Skeletal muscle tissue (tissue), 4 donors: Measurements from ENCODE around the gene ADCYAP1R1. TPM values are rescaled to one million over a fixed set of nuclear protein-coding genes. Genes with fewer than 3 reads are reported as not detected.

Source experiments
- H3K27ac ChIP-seq: one replicate; pipeline ENCODE4 v1.7.0; 2013; ENCODE audit warnings: mild to moderate bottlenecking, low read depth, low read length, inconsistent platforms
- H3K27me3 ChIP-seq, 3 donors: one replicate each; pipeline ENCODE4 v1.7.0; 2013; ENCODE audit warnings: low read length in 3 of 3; ENCODE audit not compliant: control insufficient read depth in 3 of 3, insufficient read depth in 3 of 3
- H3K36me3 ChIP-seq, 3 donors: one replicate each; pipeline ENCODE4 v1.7.0; 2013; ENCODE audit warnings: low read length in 3 of 3; ENCODE audit not compliant: control insufficient read depth in 3 of 3, insufficient read depth in 3 of 3
- H3K4me1 ChIP-seq, 3 donors: one replicate each; pipeline ENCODE4 v1.7.0; 2013; ENCODE audit warnings: low read length in 3 of 3, mild to moderate bottlenecking in 3 of 3; ENCODE audit not compliant: control insufficient read depth in 3 of 3, insufficient read depth in 3 of 3
- H3K4me3 ChIP-seq, 3 donors: one replicate each; pipeline ENCODE4 v1.7.0; 2013; ENCODE audit warnings: low read length in 3 of 3
- H3K9ac ChIP-seq, 3 donors: one replicate each; pipeline ENCODE4 v1.7.0; 2013; ENCODE audit warnings: low read length in 3 of 3, mild to moderate bottlenecking in 3 of 3, moderate library complexity in 2 of 3, low read depth in 1 of 3
- H3K9me3 ChIP-seq, 3 donors: one replicate each; pipeline ENCODE4 v1.7.0; 2013; ENCODE audit warnings: low read length in 3 of 3; ENCODE audit not compliant: control insufficient read depth in 3 of 3
- total RNA-seq: library from RNA; depleted of rRNA; stranded (reverse); fragments of >200 nt; gene quantifications from one replicate; pipeline ENCODE4 v1.2.3, GENCODE V29; 2014
- donor health status: Osteomylitis.

The ADCYAP1R1 gene
- total RNA-seq, 1 donor from 2014 or later = 7.8 TPM

GRCh38 chr7:31094271-31094670, 42.2 kb downstream of the ADCYAP1R1 start:
- Histone ChIP-seq H3K36me3 (no peaks in the 10 kb centered on the region), H3K27me3 (peaks cover 0 to 20% (median 5%) of the 10 kb centered on the region in 3 donors), H3K9me3 (no peaks in the 10 kb centered on the region)

GRCh38 chr7:31095286-31096197, 43.4 kb downstream of the ADCYAP1R1 start:
- no peaks in the 10 kb centered on the region for H3K9me3 ChIP-seq
- no peaks in the 10 kb centered on the region for H3K36me3 ChIP-seq
- H3K9ac ChIP-seq = no peak overlapping the region
- peaks cover 0 to 26% (median 8%) of the 10 kb centered on the region in 3 donors for H3K27me3 ChIP-seq
- H3K27ac ChIP-seq = no peak overlapping the region
- no peaks in the 10 kb centered on the region for H3K4me1 ChIP-seq
- H3K4me3 ChIP-seq = no peak overlapping the region

More at GRCh38 chr7:31094271-31094670, 42.2 kb downstream of the ADCYAP1R1 start:
- H3K4me3 ChIP-seq = no peak overlapping the region
- H3K9ac ChIP-seq = no peak overlapping the region
- no peak overlapping the region for H3K27ac ChIP-seq
- no peaks in the 10 kb centered on the region for H3K4me1 ChIP-seq

GRCh38 chr7:31096198-31096876, 44.2 kb downstream of the ADCYAP1R1 start:
- H3K9ac ChIP-seq = no peak overlapping the region
- no peak overlapping the region for H3K4me3 ChIP-seq
- H3K9me3 ChIP-seq = no peaks in the 10 kb centered on the region
- H3K27ac ChIP-seq = no peak overlapping the region
- H3K27me3 ChIP-seq = peaks cover 0 to 26% (median 8%) of the 10 kb centered on the region in 3 donors
- no peaks in the 10 kb centered on the region for H3K36me3 ChIP-seq
- H3K4me1 ChIP-seq = no peaks in the 10 kb centered on the region

DNA sequence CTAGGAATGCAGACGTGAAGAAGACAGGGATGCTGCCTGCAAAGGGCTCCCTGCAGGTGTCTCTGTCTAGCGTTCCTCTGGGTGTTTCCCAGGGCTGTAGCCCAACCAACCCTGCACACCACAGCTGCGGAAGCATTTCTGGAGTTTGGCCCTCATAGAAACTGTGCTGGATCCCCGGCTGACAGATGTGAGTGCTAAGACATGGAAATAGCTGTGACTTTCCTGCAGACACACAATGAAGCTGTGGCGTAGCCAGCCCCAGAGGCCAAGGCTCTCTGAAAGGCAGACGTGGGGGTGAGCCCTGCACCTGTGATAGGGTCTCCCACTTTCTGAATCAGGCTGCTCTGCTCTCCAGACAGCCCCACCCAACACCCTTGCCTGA, 44.8 kb downstream of the ADCYAP1R1 start:
- Histone ChIP-seq H3K9me3 (no peaks in the 10 kb centered on the region), H3K27me3 (peaks cover 0 to 26% (median 8%) of the 10 kb centered on the region in 3 donors), H3K9ac (no peak overlapping the region), H3K36me3 (no peaks in the 10 kb centered on the region), H3K27ac (no peak overlapping the region), H3K4me3 (no peak overlapping the region), H3K4me1 (no peaks in the 10 kb centered on the region)

- Histone ChIP-seq H3K4me3 (no peak overlapping the region), H3K4me1 (no peaks in the 10 kb centered on the region), H3K9me3 (no peaks in the 10 kb centered on the region), H3K27me3 (peaks cover 0 to 31% (median 13%) of the 10 kb centered on the region in 3 donors), H3K27ac (no peak overlapping the region), H3K36me3 (no peaks in the 10 kb centered on the region), H3K9ac (no peak overlapping the region)
Measured at GRCh38 chr7:31098642-31099360, 46.7 kb downstream of the ADCYAP1R1 start.

GRCh38 chr7:31099451-31100444, 47.6 kb downstream of the ADCYAP1R1 start:
- Histone ChIP-seq H3K36me3 (no peaks in the 10 kb centered on the region), H3K27ac (no peak overlapping the region), H3K4me1 (no peaks in the 10 kb centered on the region), H3K9ac (no peak overlapping the region), H3K9me3 (no peaks in the 10 kb centered on the region), H3K4me3 (no peak overlapping the region), H3K27me3 (peaks cover 0 to 31% (median 13%) of the 10 kb centered on the region in 3 donors)

DNA sequence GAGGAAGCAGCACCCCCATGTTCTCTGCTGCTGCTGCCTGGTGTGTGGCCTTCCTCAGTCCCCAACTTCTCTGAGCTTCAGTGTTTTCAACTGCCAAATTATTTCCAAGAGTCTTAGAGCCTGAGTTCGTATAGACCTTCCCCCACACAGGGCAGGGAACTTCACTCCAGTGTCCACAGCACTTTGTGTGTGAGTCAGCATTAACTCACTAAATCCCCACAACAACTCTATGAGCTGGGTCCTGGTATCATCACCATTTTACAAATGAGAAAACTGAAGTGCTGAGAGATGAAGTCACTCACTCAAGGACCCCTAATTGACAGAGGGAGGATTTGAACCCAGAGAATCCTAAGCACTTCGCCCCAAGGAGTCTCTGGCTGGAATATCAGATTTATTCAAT, 48.3 kb downstream of the ADCYAP1R1 start:
- H3K27me3 ChIP-seq = peaks cover 0 to 28% (median 13%) of the 10 kb centered on the region in 3 donors

GRCh38 chr7:31100871-31101270, 48.8 kb downstream of the ADCYAP1R1 start:
- H3K9me3 ChIP-seq = no peaks in the 10 kb centered on the region
- H3K9ac ChIP-seq = no peak overlapping the region
- H3K4me1 ChIP-seq = no peaks in the 10 kb centered on the region
- H3K4me3 ChIP-seq = no peak overlapping the region
- no peak overlapping the region for H3K27ac ChIP-seq
- H3K36me3 ChIP-seq = no peaks in the 10 kb centered on the region
- H3K27me3 ChIP-seq = peaks cover 0 to 25% (median 13%) of the 10 kb centered on the region in 3 donors

More for the DNA sequence above, 48.3 kb downstream of the ADCYAP1R1 start:
- H3K9me3 ChIP-seq = no peaks in the 10 kb centered on the region
- no peak overlapping the region for H3K9ac ChIP-seq
- no peak overlapping the region for H3K27ac ChIP-seq
- H3K36me3 ChIP-seq = no peaks in the 10 kb centered on the region
- no peak overlapping the region for H3K4me3 ChIP-seq
- H3K4me1 ChIP-seq = no peaks in the 10 kb centered on the region

DNA sequence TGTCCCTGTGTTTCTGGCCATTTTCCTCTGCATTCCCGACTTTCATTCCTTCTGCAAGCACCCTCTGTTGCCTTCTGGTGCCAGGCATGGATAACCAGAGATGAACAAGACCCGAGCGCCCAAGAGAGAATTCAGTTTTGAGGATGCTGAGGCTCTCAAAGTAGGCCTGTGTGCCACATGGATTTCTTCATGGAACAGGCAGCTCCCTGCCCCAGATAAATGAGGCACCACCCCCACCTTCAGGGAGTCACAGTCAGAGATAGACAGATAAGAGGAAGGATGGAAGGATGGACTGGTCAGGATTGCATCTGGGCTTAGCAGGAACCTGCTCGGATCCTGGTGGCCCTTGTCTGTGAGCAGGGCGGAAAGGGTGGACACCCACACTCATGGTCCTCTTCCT, 49.4 kb downstream of the ADCYAP1R1 start:
- Histone ChIP-seq H3K9me3 (no peaks in the 10 kb centered on the region), H3K36me3 (no peaks in the 10 kb centered on the region), H3K27me3 (peaks cover 0 to 18% (median 13%) of the 10 kb centered on the region in 3 donors), H3K4me1 (no peaks in the 10 kb centered on the region), H3K9ac (no peak overlapping the region), H3K27ac (no peak overlapping the region), H3K4me3 (no peak overlapping the region)
